HEK293 (cell line): ENCODE data around the gene CCDC85A.
"Not testable (repeated sequence)": the region's sequence is repeated elsewhere in the genome, so short reads cannot be mapped to it uniquely, and the experiment has no call there.

Experiments
- CTCF ChIA-PET: fragments of 350-600 bp; formaldehyde crosslinking; extraction: SDS; loops from one replicate; lab custom pipeline; 2021; ENCODE audit warnings: antibody characterized with exemption; lab: Yijun Ruan, JAX
- POLR2A ChIA-PET: fragments of 300-600 bp; formaldehyde crosslinking; extraction: SDS; loops from one replicate; lab custom pipeline; 2020; ENCODE audit warnings: antibody characterized with exemption, inconsistent platforms; lab: Yijun Ruan, JAX
- H3K27ac ChIP-seq: fragments of 200-500 bp; sonication (Bioruptor generic); 2 replicates; pipeline ENCODE4 v1.5.1; 2014; ENCODE audit warnings: low read depth, low read length, control low read depth, inconsistent platforms; ENCODE audit errors: extremely low read depth
- H3K36me3 ChIP-seq, 2 experiments: fragments of 200-500 bp in 1 of 2; sonication (Bioruptor generic) in 1 of 2; 1 replicate in 1 of 2; 2 replicates in 1 of 2; pipeline ENCODE4 v1.5.1; 2014 to 2017; ENCODE audit warnings: inconsistent platforms in 2 of 2, low read length in 2 of 2; ENCODE audit not compliant: control insufficient read depth in 2 of 2, insufficient read depth in 1 of 2
- H3K4me1 ChIP-seq: fragments of 200-500 bp; sonication (Bioruptor generic); 2 replicates; pipeline ENCODE4 v1.5.1; 2014; ENCODE audit warnings: mild to moderate bottlenecking, low read length, inconsistent platforms; ENCODE audit not compliant: control insufficient read depth, insufficient read depth
- H3K4me3 ChIP-seq: 2 replicates; pipeline ENCODE4 v1.5.1; 2011; ENCODE audit warnings: low read depth, mild to moderate bottlenecking, control low read depth, low read length, moderate library complexity
- H3K9me3 ChIP-seq: fragments of 200-500 bp; sonication (Bioruptor generic); 2 replicates; pipeline ENCODE4 v1.5.1; 2014; ENCODE audit warnings: low read depth, low read length, inconsistent platforms; ENCODE audit not compliant: control insufficient read depth, insufficient read depth
- AEBP2 ChIP-seq: fragments of 450-650 bp; formaldehyde crosslinking; IDR thresholded peaks from 2 replicates; pipeline ENCODE4 v1.5.1; 2016; ENCODE audit warnings: missing biosample characterization, missing genetic modification characterization, borderline replicate concordance
- ATF2 ChIP-seq: fragments of 450-650 bp; formaldehyde crosslinking; IDR thresholded peaks from 2 replicates; pipeline ENCODE4 v1.5.1; 2016; ENCODE audit warnings: missing biosample characterization, missing genetic modification characterization, low read depth
- FEZF1 ChIP-seq: fragments of 450-650 bp; formaldehyde crosslinking; IDR thresholded peaks from 2 replicates; pipeline ENCODE4 v1.5.1; 2016; ENCODE audit warnings: missing biosample characterization, missing genetic modification characterization
- GLIS2 ChIP-seq: fragments of 450-650 bp; formaldehyde crosslinking; IDR thresholded peaks from 2 replicates; pipeline ENCODE4 v1.5.1; 2016; ENCODE audit warnings: missing biosample characterization, missing genetic modification characterization
- MYNN ChIP-seq: fragments of 450-650 bp; formaldehyde crosslinking; IDR thresholded peaks from 2 replicates; pipeline ENCODE4 v1.5.1; 2016; ENCODE audit warnings: missing biosample characterization, missing genetic modification characterization, borderline replicate concordance
- OVOL3 ChIP-seq: fragments of 450-650 bp; formaldehyde crosslinking; IDR thresholded peaks from 2 replicates; pipeline ENCODE4 v1.5.1; 2016; ENCODE audit warnings: missing biosample characterization, missing genetic modification characterization
- ZBTB20 ChIP-seq: fragments of 450-650 bp; formaldehyde crosslinking; IDR thresholded peaks from 2 replicates; pipeline ENCODE4 v1.5.1; 2016; ENCODE audit warnings: missing biosample characterization, missing genetic modification characterization
- ZNF121 ChIP-seq: fragments of 450-650 bp; formaldehyde crosslinking; IDR thresholded peaks from 2 replicates; pipeline ENCODE4 v1.5.1; 2016; ENCODE audit warnings: missing biosample characterization, missing genetic modification characterization
- ZNF140 ChIP-seq: fragments of 450-650 bp; formaldehyde crosslinking; IDR thresholded peaks from 2 replicates; pipeline ENCODE4 v1.5.1; 2016; ENCODE audit warnings: missing biosample characterization, missing genetic modification characterization
- ZNF221 ChIP-seq: fragments of 450-650 bp; formaldehyde crosslinking; IDR thresholded peaks from 2 replicates; pipeline ENCODE4 v1.5.1; 2017; ENCODE audit warnings: missing biosample characterization, missing genetic modification characterization, borderline replicate concordance
- ZNF311 ChIP-seq: fragments of 450-650 bp; formaldehyde crosslinking; IDR thresholded peaks from 2 replicates; pipeline ENCODE4 v1.5.1; 2017; ENCODE audit warnings: missing biosample characterization, missing genetic modification characterization, borderline replicate concordance
- ZNF433 ChIP-seq: fragments of 450-650 bp; formaldehyde crosslinking; IDR thresholded peaks from 2 replicates; pipeline ENCODE4 v1.5.1; 2016; ENCODE audit warnings: missing biosample characterization, missing genetic modification characterization, low read depth
- ZNF510 ChIP-seq: fragments of 450-650 bp; formaldehyde crosslinking; IDR thresholded peaks from 2 replicates; pipeline ENCODE4 v1.5.1; 2018; ENCODE audit warnings: mild to moderate bottlenecking, missing genetic modification characterization, missing biosample characterization; ENCODE audit not compliant: insufficient replicate concordance
- ZNF544 ChIP-seq: fragments of 450-650 bp; formaldehyde crosslinking; IDR thresholded peaks from 2 replicates; pipeline ENCODE4 v1.5.0; 2017; ENCODE audit warnings: missing biosample characterization, missing genetic modification characterization
- ZNF549 ChIP-seq: fragments of 450-650 bp; IDR thresholded peaks from 2 replicates; pipeline ENCODE4 v1.5.1; 2018; ENCODE audit warnings: missing biosample characterization, missing genetic modification characterization, mild to moderate bottlenecking, inconsistent platforms, moderate library complexity
- ZNF555 ChIP-seq: fragments of 450-650 bp; formaldehyde crosslinking; conservative IDR thresholded peaks from 2 replicates; pipeline ENCODE4 v1.5.1; 2017; ENCODE audit warnings: missing biosample characterization, mild to moderate bottlenecking, missing genetic modification characterization, inconsistent platforms
- ZNF571 ChIP-seq: fragments of 450-650 bp; formaldehyde crosslinking; IDR thresholded peaks from 2 replicates; pipeline ENCODE4 v1.5.0; 2017; ENCODE audit warnings: missing biosample characterization, missing genetic modification characterization
- ZNF610 ChIP-seq: fragments of 450-650 bp; formaldehyde crosslinking; IDR thresholded peaks from 2 replicates; pipeline ENCODE4 v1.5.1; 2016; ENCODE audit warnings: missing biosample characterization, missing genetic modification characterization, borderline replicate concordance
- ZNF626 ChIP-seq: fragments of 450-650 bp; sonication (Bioruptor Pico); formaldehyde crosslinking; IDR thresholded peaks from 2 replicates; pipeline ENCODE4 v1.5.1; 2018; ENCODE audit warnings: missing biosample characterization, missing genetic modification characterization, inconsistent platforms
- ZNF704 ChIP-seq: fragments of 450-650 bp; formaldehyde crosslinking; IDR thresholded peaks from 2 replicates; pipeline ENCODE4 v1.5.1; 2016; ENCODE audit warnings: missing biosample characterization, missing genetic modification characterization
- ZNF768 ChIP-seq: fragments of 450-650 bp; formaldehyde crosslinking; IDR thresholded peaks from 2 replicates; pipeline ENCODE4 v1.5.1; 2018; ENCODE audit warnings: missing biosample characterization, mild to moderate bottlenecking, missing genetic modification characterization
- ZNF776 ChIP-seq: fragments of 450-650 bp; formaldehyde crosslinking; IDR thresholded peaks from 2 replicates; pipeline ENCODE4 v1.5.0; 2017; ENCODE audit warnings: missing biosample characterization, missing genetic modification characterization, borderline replicate concordance
- ZNF785 ChIP-seq: fragments of 450-650 bp; formaldehyde crosslinking; IDR thresholded peaks from 2 replicates; pipeline ENCODE4 v1.5.1; 2016; ENCODE audit warnings: missing biosample characterization, missing genetic modification characterization
- ZNF791 ChIP-seq: fragments of 450-650 bp; formaldehyde crosslinking; IDR thresholded peaks from 2 replicates; pipeline ENCODE4 v1.5.1; 2016; ENCODE audit warnings: missing biosample characterization, missing genetic modification characterization

The CCDC85A gene

GRCh38 chr2:56183643-56184499 lies at the start of gene CCDC85A (continued):
- TF ChIP-seq ZNF221 (tag by site-specific recombination), result no peak
- TF ChIP-seq AEBP2 (tag by site-specific recombination), result no peak
- TF ChIP-seq FEZF1 (tag by site-specific recombination), result no peak
- no peak for TF ChIP-seq ZNF626 (tag by site-specific recombination)

- ChIA-PET POLR2A (no interaction called here), CTCF (interaction anchor here (0.7 to 1.3 kb wide), 5 partner anchors 32 to 422 kb away, joined by 3 to 4 read pairs (median 3); no protein-coding TSS in a partner anchor)
- no peaks in the 10 kb centered on the region for H3K9me3 ChIP-seq
- no peak overlapping the region for H3K4me3 ChIP-seq
- no peaks in the 10 kb centered on the region for H3K36me3 ChIP-seq
- H3K4me1 ChIP-seq, result no peaks in the 10 kb centered on the region
- H3K27ac ChIP-seq, result no peak overlapping the region
- no peak for TF ChIP-seq ZNF785 (tag by site-specific recombination)
- no peak for TF ChIP-seq ZNF433 (tag by site-specific recombination)
- no peak for TF ChIP-seq ZBTB20 (tag by site-specific recombination)
- TF ChIP-seq ZNF791 (tag by site-specific recombination), result no peak
- TF ChIP-seq ZNF510 (tag by site-specific recombination), result no peak
- TF ChIP-seq OVOL3 (tag by site-specific recombination), result no peak
- TF ChIP-seq ZNF768 (tag by site-specific recombination), result no peak
These were observed 48.9 kb upstream of the CCDC85A start for GRCh38 chr2:56134861-56135260.

- H3K9me3 ChIP-seq, H3K4me3 ChIP-seq, POLR2A ChIA-PET, H3K27ac ChIP-seq, H3K4me1 ChIP-seq, H3K36me3 ChIP-seq: not testable (repeated sequence)
- CTCF ChIA-PET, result interaction anchor here (0.7 to 1.2 kb wide), 2 partner anchors 12 to 667 kb away, joined by 3 read pairs; no protein-coding TSS in a partner anchor
These were observed 41.2 kb upstream of the CCDC85A start for GRCh38 chr2:56142497-56143061.

GRCh38 chr2:56147907-56148306 lies 35.9 kb upstream of the CCDC85A start:
- H3K36me3 ChIP-seq, result no peaks in the 10 kb centered on the region
- ChIA-PET CTCF (no interaction called here), POLR2A (no interaction called here)
- H3K9me3 ChIP-seq, result no peaks in the 10 kb centered on the region
- no peaks in the 10 kb centered on the region for H3K4me1 ChIP-seq
- no peak overlapping the region for H3K4me3 ChIP-seq
- H3K27ac ChIP-seq, result no peak overlapping the region
- no peak for TF ChIP-seq ZNF776
- no peak for TF ChIP-seq ZNF610 (tag by site-specific recombination)
- no peak for TF ChIP-seq ZNF140
- TF ChIP-seq ZNF555 (tag by site-specific recombination), result no peak
- TF ChIP-seq ATF2 (tag by site-specific recombination), result no peak
- no peak for TF ChIP-seq MYNN (tag by site-specific recombination)
- TF ChIP-seq ZNF785 (tag by site-specific recombination), result no peak
- no peak for TF ChIP-seq GLIS2
- no peak for TF ChIP-seq ZNF549 (tag by site-specific recombination)
- no peak for TF ChIP-seq ZNF544
- no peak for TF ChIP-seq ZNF311 (tag by site-specific recombination)
- no peak for TF ChIP-seq ZNF121 (tag by site-specific recombination)
- no peak for TF ChIP-seq ZNF571 (tag by site-specific recombination)
- no peak for TF ChIP-seq ZNF704 (tag by site-specific recombination)
